Measurements from ENCODE around the gene HOXB4. TPM values are rescaled to one million over a fixed set of nuclear protein-coding genes. Genes with fewer than 3 reads are reported as not detected.

The HOXB4 gene
- total RNA-seq, 1 experiment from 2014 or later = 2.0 TPM

- Histone ChIP-seq H3K27me3 (ENCODE audit: insufficient read depth, low read depth) (no peaks in the 10 kb centered on the region), H3K9me2 (ENCODE audit: insufficient read depth) (no peaks in the 10 kb centered on the region), H3K79me2 (ENCODE audit: low read depth) (peaks cover 10% of the 10 kb centered on the region), H3K9me3 (ENCODE audit: insufficient read depth, low read depth) (no peaks in the 10 kb centered on the region), H3K27ac (no peak overlapping the region), H3F3A (ENCODE audit: insufficient read depth, low read depth) (peaks cover 10% of the 10 kb centered on the region; the same call in 1 of the 2 replicates), H2AFZ (no peak overlapping the region), H3K36me3 (ENCODE audit: low read depth) (peaks cover 7% of the 10 kb centered on the region), H4K20me1 (ENCODE audit: insufficient read depth) (no peaks in the 10 kb centered on the region; the same call in 1 of the 2 replicates), H3K4me2 (no peak overlapping the region), H3K4me3 (no peak overlapping the region), H3K4me1 (replicated peaks; ENCODE audit: insufficient read depth) (peaks cover 3% of the 10 kb centered on the region)
- ChIA-PET CTCF (no interaction called here), POLR2A (ENCODE audit: unreplicated experiment) (no interaction called here)
- no TSS peak for BruUV-seq (replicated peaks)
- intact Hi-C loops (cut with micrococcal nuclease; ENCODE audit: unreplicated experiment) = no loop called here
- no peak for DNase-seq
- TF ChIP-seq EZH2 (IDR thresholded peaks at IDR 0.05; ENCODE audit: low read depth) (no peak), CTCF (conservative IDR thresholded peaks at IDR 0.05) (no peak)
Observed at GRCh38 chr17:48592577-48592976, 14.4 kb upstream of the HOXB4 start.

- peaks cover 5% of the 10 kb centered on the region for H3K79me2 ChIP-seq (ENCODE audit: low read depth)
- CTCF ChIA-PET = no interaction called here
- intact Hi-C loops (cut with micrococcal nuclease; ENCODE audit: unreplicated experiment) = no loop called here
Observed at GRCh38 chr17:48592057-48592514, 13.9 kb upstream of the HOXB4 start.

GRCh38 chr17:48591255-48592056 is 13.3 kb upstream of the HOXB4 start:
- no peak for DNase-seq
- CTCF ChIA-PET = interaction anchor here (0.6 kb wide), 1 partner anchor 32 kb away, joined by 3 read pairs; no protein-coding TSS in a partner anchor
- H2AFZ ChIP-seq = no peak overlapping the region
- no peaks in the 10 kb centered on the region for H3K27me3 ChIP-seq (ENCODE audit: insufficient read depth, low read depth)
- H3K9me2 ChIP-seq (ENCODE audit: insufficient read depth) = no peaks in the 10 kb centered on the region
- intact Hi-C loops (cut with micrococcal nuclease; ENCODE audit: unreplicated experiment) = no loop called here
- H3K79me2 ChIP-seq (ENCODE audit: low read depth) = no peaks in the 10 kb centered on the region
- BruUV-seq (replicated peaks) = no TSS peak
- no peak overlapping the region for H3K27ac ChIP-seq
- peaks cover 7% of the 10 kb centered on the region for H3K4me1 ChIP-seq (replicated peaks; ENCODE audit: insufficient read depth)
- peaks cover 13% of the 10 kb centered on the region; the same call in 1 of the 2 replicates for H3F3A ChIP-seq (ENCODE audit: insufficient read depth, low read depth)
- H3K4me2 ChIP-seq = no peak overlapping the region
- TF ChIP-seq EZH2 (IDR thresholded peaks at IDR 0.05; ENCODE audit: low read depth) = no peak
- no peaks in the 10 kb centered on the region for H4K20me1 ChIP-seq (ENCODE audit: insufficient read depth)
- H3K4me3 ChIP-seq = no peak overlapping the region
- H3K36me3 ChIP-seq (ENCODE audit: low read depth) = peaks cover 7% of the 10 kb centered on the region
- H3K9me3 ChIP-seq (ENCODE audit: insufficient read depth, low read depth) = no peaks in the 10 kb centered on the region
- POLR2A ChIA-PET (ENCODE audit: unreplicated experiment) = interaction anchor here (0.5 kb wide), 1 partner anchor 239 kb away, joined by 3 read pairs; no protein-coding TSS in a partner anchor

More at GRCh38 chr17:48592057-48592514, 13.9 kb upstream of the HOXB4 start:
- no TSS peak for BruUV-seq (replicated peaks)
- POLR2A ChIA-PET (ENCODE audit: unreplicated experiment) = no interaction called here
- H3K4me1 ChIP-seq (replicated peaks; ENCODE audit: insufficient read depth) = peaks cover 7% of the 10 kb centered on the region
- no peak overlapping the region for H3K27ac ChIP-seq
- H3K4me3 ChIP-seq = no peak overlapping the region
- H3K9me3 ChIP-seq (ENCODE audit: insufficient read depth, low read depth) = no peaks in the 10 kb centered on the region
- no peaks in the 10 kb centered on the region for H3K27me3 ChIP-seq (ENCODE audit: insufficient read depth, low read depth)
- no peak for DNase-seq
- H3K36me3 ChIP-seq (ENCODE audit: low read depth) = peaks cover 7% of the 10 kb centered on the region
- TF ChIP-seq CTCF (conservative IDR thresholded peaks at IDR 0.05) = no peak
- TF ChIP-seq EZH2 (IDR thresholded peaks at IDR 0.05; ENCODE audit: low read depth) = no peak
- H2AFZ ChIP-seq = no peak overlapping the region
- no peaks in the 10 kb centered on the region for H3K9me2 ChIP-seq (ENCODE audit: insufficient read depth)
- peaks cover 13% of the 10 kb centered on the region; the same call in 1 of the 2 replicates for H3F3A ChIP-seq (ENCODE audit: insufficient read depth, low read depth)
- no peak overlapping the region for H3K4me2 ChIP-seq
- no peaks in the 10 kb centered on the region; the same call in 1 of the 2 replicates for H4K20me1 ChIP-seq (ENCODE audit: insufficient read depth)

All from PC-9 (cell line).